Common myeloid progenitor, CD34-positive (primary cell): Measurements from ENCODE around the gene MOB3B.

ENCODE experiments used
- CTCF ChIA-PET: fragments of 350-600 bp; sonication (Branson Sonifier 250); formaldehyde crosslinking; loops from one replicate; lab custom pipeline; 2021; ENCODE audit warnings: antibody characterized with exemption; lab: Charles Lee
- POLR2A ChIA-PET: fragments of 350-600 bp; sonication (Branson Sonifier 250); formaldehyde crosslinking; loops from one replicate; lab custom pipeline; 2021; ENCODE audit warnings: antibody characterized with exemption; lab: Charles Lee
- DNase-seq, 3 donors: peaks; one replicate each; pipeline versions ENCODE4 v3.0.0 to v3.0.0-alpha.2; 2013
- H3K27ac ChIP-seq, 2 experiments: 1 replicate in 1 of 2; 2 replicates in 1 of 2; pipeline ENCODE4 v1.7.0; 2013; ENCODE audit warnings: inconsistent platforms in 2 of 2, low read length in 2 of 2, mild to moderate bottlenecking in 2 of 2, low read depth in 1 of 2, moderate library complexity in 1 of 2; ENCODE audit not compliant: severe bottlenecking in 2 of 2, insufficient read depth in 1 of 2, poor library complexity in 1 of 2
- H3K27me3 ChIP-seq, 5 experiments: replicated peaks in 2 of 5; 1 replicate in 3 of 5; 2 replicates in 2 of 5; pipeline versions ENCODE4 v1.6.1 to v1.7.0; 2013; ENCODE audit warnings: low read length in 4 of 5, mild to moderate bottlenecking in 2 of 5, moderate library complexity in 2 of 5, inconsistent platforms in 1 of 5; ENCODE audit not compliant: insufficient read depth in 5 of 5, control insufficient read depth in 4 of 5
- H3K36me3 ChIP-seq, 4 experiments: 1 replicate in 2 of 4; 2 replicates in 2 of 4; pipeline versions ENCODE4 v1.6.1 to v1.7.0; 2013; ENCODE audit warnings: low read length in 3 of 4, control low read depth in 1 of 4, mild to moderate bottlenecking in 1 of 4; ENCODE audit not compliant: control insufficient read depth in 4 of 4, insufficient read depth in 4 of 4
- H3K4me1 ChIP-seq, 4 experiments: 1 replicate in 3 of 4; 2 replicates in 1 of 4; pipeline versions ENCODE4 v1.6.1 to v1.7.1; 2013; ENCODE audit warnings: low read length in 3 of 4, mild to moderate bottlenecking in 3 of 4, control low read depth in 1 of 4, inconsistent platforms in 1 of 4, moderate library complexity in 1 of 4; ENCODE audit not compliant: control insufficient read depth in 4 of 4, insufficient read depth in 4 of 4; ENCODE audit errors: control extremely low read depth in 1 of 4
- H3K4me3 ChIP-seq, 7 experiments: 1 replicate in 4 of 7; 2 replicates in 3 of 7; pipeline versions ENCODE4 v1.5.1 to v1.7.0; 2013; ENCODE audit warnings: mild to moderate bottlenecking in 7 of 7, low read length in 6 of 7, moderate library complexity in 6 of 7, inconsistent platforms in 2 of 7, low read depth in 2 of 7, control low read depth in 1 of 7; ENCODE audit not compliant: insufficient read depth in 4 of 7, control insufficient read depth in 1 of 7; ENCODE audit errors: extremely low read depth in 1 of 7
- H3K9me3 ChIP-seq, 5 experiments: 1 replicate in 4 of 5; 2 replicates in 1 of 5; pipeline versions ENCODE4 v1.6.1 to v1.7.1; 2013; ENCODE audit warnings: low read length in 4 of 5, mild to moderate bottlenecking in 2 of 5, inconsistent platforms in 1 of 5, low read depth in 1 of 5, moderate library complexity in 1 of 5; ENCODE audit not compliant: control insufficient read depth in 4 of 5, insufficient read depth in 2 of 5; ENCODE audit errors: control extremely low read depth in 1 of 5
- WGBS: methylation state at CpG from one replicate; pipeline ENCODE4 v1.1.5; 2013; ENCODE audit not compliant: insufficient coverage; 5-methylcytosine and 5-hydroxymethylcytosine counted together

The MOB3B gene

GRCh38 chr9:27367921-27368315 lies 161.7 kb downstream of the MOB3B start:
- H3K27me3 ChIP-seq = no peaks in the 10 kb centered on the region
- DNase-seq = no peak
- H3K4me1 ChIP-seq = peaks cover 0 to 11% (median 3%) of the 10 kb centered on the region in 4 experiments
- WGBS = 95% methylated on average over 3 of the region's 3 CpGs
- no peak overlapping the region for H3K27ac ChIP-seq
- no peaks in the 10 kb centered on the region for H3K36me3 ChIP-seq
- H3K9me3 ChIP-seq = peaks cover 0 to 5% (median 2%) of the 10 kb centered on the region in 5 experiments
- ChIA-PET POLR2A (interaction anchor here (0.6 kb wide), 1 partner anchor 158 kb away, joined by 4 read pairs; no protein-coding TSS in a partner anchor), CTCF (interaction anchor here (1.0 kb wide), 1 partner anchor 9 kb away, joined by 3 read pairs; no protein-coding TSS in a partner anchor)
- no peak overlapping the region for H3K4me3 ChIP-seq

GRCh38 chr9:27367175-27367798 lies 162.3 kb downstream of the MOB3B start:
- Histone ChIP-seq H3K27me3 (no peaks in the 10 kb centered on the region), H3K9me3 (peaks cover 0 to 5% (median 2%) of the 10 kb centered on the region in 5 experiments), H3K36me3 (no peaks in the 10 kb centered on the region), H3K4me1 (peaks cover 0 to 11% (median 3%) of the 10 kb centered on the region in 4 experiments), H3K27ac (no peak overlapping the region), H3K4me3 (no peak overlapping the region)
- WGBS = 100% methylated on average over 4 of the region's 6 CpGs
- POLR2A ChIA-PET = interaction anchor here (0.6 kb wide), 1 partner anchor 158 kb away, joined by 4 read pairs; no protein-coding TSS in a partner anchor
- CTCF ChIA-PET = interaction anchor here (0.6 to 1.0 kb wide), 2 partner anchors 9 to 162 kb away, joined by 3 read pairs; partner anchors contain the start of gene MOB3B
- no peak for DNase-seq

GRCh38 chr9:27365707-27366376 lies 163.8 kb downstream of the MOB3B start:
- Histone ChIP-seq H3K36me3 (no peaks in the 10 kb centered on the region), H3K27ac (no peak overlapping the region), H3K9me3 (peaks cover 0 to 3% (median 2%) of the 10 kb centered on the region in 5 experiments), H3K4me1 (peaks cover 0 to 11% (median 3%) of the 10 kb centered on the region in 4 experiments), H3K27me3 (no peaks in the 10 kb centered on the region), H3K4me3 (no peak overlapping the region)
- DNase-seq = peak in 2 of 3 donors; percentile 18 to 37
- ChIA-PET CTCF (interaction anchor here (1.8 kb wide), 1 partner anchor 16 kb away, joined by 3 read pairs; no protein-coding TSS in a partner anchor), POLR2A (no interaction called here)
- 58% methylated on average over 5 of the region's 6 CpGs for WGBS

GRCh38 chr9:27362447-27363210 lies 167.0 kb downstream of the MOB3B start:
- no peak for DNase-seq
- Histone ChIP-seq H3K27ac (no peak overlapping the region), H3K4me3 (no peak overlapping the region), H3K36me3 (no peaks in the 10 kb centered on the region), H3K27me3 (no peaks in the 10 kb centered on the region), H3K9me3 (no peaks in the 10 kb centered on the region), H3K4me1 (peaks cover 0 to 11% (median 3%) of the 10 kb centered on the region in 4 experiments)
- ChIA-PET CTCF (interaction anchor here (0.8 kb wide), 1 partner anchor 169 kb away, joined by 3 read pairs; no protein-coding TSS in a partner anchor), POLR2A (no interaction called here)
- WGBS = 100% methylated on average over 4 of the region's 5 CpGs

GRCh38 chr9:27361492-27361891 lies 168.1 kb downstream of the MOB3B start:
- DNase-seq = no peak
- Histone ChIP-seq H3K4me1 (peaks cover 0 to 8% (median 3%) of the 10 kb centered on the region in 4 experiments), H3K27ac (no peak overlapping the region), H3K36me3 (no peaks in the 10 kb centered on the region), H3K27me3 (no peaks in the 10 kb centered on the region), H3K9me3 (no peaks in the 10 kb centered on the region), H3K4me3 (no peak overlapping the region)
- CTCF ChIA-PET = no interaction called here
- POLR2A ChIA-PET = no interaction called here
- 93% methylated on average over 3 of the region's 4 CpGs for WGBS

- Histone ChIP-seq H3K4me3 (no peak overlapping the region), H3K36me3 (no peaks in the 10 kb centered on the region), H3K27me3 (no peaks in the 10 kb centered on the region), H3K27ac (no peak overlapping the region), H3K4me1 (no peaks in the 10 kb centered on the region), H3K9me3 (no peaks in the 10 kb centered on the region)
- ChIA-PET CTCF (interaction anchor here (1.7 kb wide), 1 partner anchor 188 kb away, joined by 5 read pairs; no protein-coding TSS in a partner anchor), POLR2A (no interaction called here)
- 100% methylated on average over 1 of the region's 6 CpGs for WGBS
- DNase-seq = no peak
Measured at GRCh38 chr9:27359763-27360162, 169.9 kb downstream of the MOB3B start.
